Activated CD8-positive, alpha-beta T cell treated with anti-CD3 and anti-CD28 coated beads, Interleukin-2, amount 10 ng/mL, durations not matched to agents 7 days and 5 days (primary cell): ENCODE data around the gene OTOF. TPM values are rescaled to one million over a fixed set of nuclear protein-coding genes. Genes with fewer than 3 reads are reported as not detected.
"Not testable (repeated sequence)": the region's sequence is repeated elsewhere in the genome, so short reads cannot be mapped to it uniquely, and the experiment has no call there.

Experiments used
- ATAC-seq: fragments of 150-1000 bp; cut with Tn5 transposase; one replicate; pipeline ENCODE4 v1.10.0; 2021; ENCODE audit warnings: moderate library complexity
- CTCF ChIA-PET: fragments of 350-600 bp; sonication (Branson Sonifier 250); formaldehyde crosslinking; loops from one replicate; lab custom pipeline; 2021; ENCODE audit warnings: antibody characterized with exemption; lab: Charles Lee
- POLR2A ChIA-PET: fragments of 350-600 bp; sonication (Branson Sonifier 250); formaldehyde crosslinking; loops from one replicate; lab custom pipeline; 2021; ENCODE audit warnings: antibody characterized with exemption; lab: Charles Lee
- DNase-seq: peaks from one replicate; pipeline ENCODE4 v3.0.0-alpha.2; 2020
- H3K27ac Mint-ChIP-seq: one replicate; pipeline ENCODE4 v1.8.0; 2021; ENCODE audit warnings: mild to moderate bottlenecking, mixed read lengths
- H3K27me3 Mint-ChIP-seq: one replicate; pipeline ENCODE4 v1.8.0; 2021; ENCODE audit warnings: low read depth, mixed read lengths
- H3K36me3 Mint-ChIP-seq: one replicate; pipeline ENCODE4 v1.8.0; 2021; ENCODE audit warnings: low read depth, mixed read lengths
- H3K4me1 Mint-ChIP-seq: one replicate; pipeline ENCODE4 v1.8.0; 2021; ENCODE audit warnings: low read depth, mixed read lengths
- H3K4me3 Mint-ChIP-seq: one replicate; pipeline ENCODE4 v1.8.0; 2021; ENCODE audit warnings: mild to moderate bottlenecking, mixed read lengths
- H3K9me3 Mint-ChIP-seq: one replicate; pipeline ENCODE4 v1.8.0; 2022; ENCODE audit warnings: mixed read lengths; ENCODE audit not compliant: insufficient read depth
- total RNA-seq, 2 experiments: library from RNA; stranded (reverse); gene quantifications; one replicate each; pipeline ENCODE4 v1.2.3, GENCODE V29; 2021

OTOF gene
- total RNA-seq, 2 experiments from 2014 or later = 17.2 to 19.9 TPM

DNA sequence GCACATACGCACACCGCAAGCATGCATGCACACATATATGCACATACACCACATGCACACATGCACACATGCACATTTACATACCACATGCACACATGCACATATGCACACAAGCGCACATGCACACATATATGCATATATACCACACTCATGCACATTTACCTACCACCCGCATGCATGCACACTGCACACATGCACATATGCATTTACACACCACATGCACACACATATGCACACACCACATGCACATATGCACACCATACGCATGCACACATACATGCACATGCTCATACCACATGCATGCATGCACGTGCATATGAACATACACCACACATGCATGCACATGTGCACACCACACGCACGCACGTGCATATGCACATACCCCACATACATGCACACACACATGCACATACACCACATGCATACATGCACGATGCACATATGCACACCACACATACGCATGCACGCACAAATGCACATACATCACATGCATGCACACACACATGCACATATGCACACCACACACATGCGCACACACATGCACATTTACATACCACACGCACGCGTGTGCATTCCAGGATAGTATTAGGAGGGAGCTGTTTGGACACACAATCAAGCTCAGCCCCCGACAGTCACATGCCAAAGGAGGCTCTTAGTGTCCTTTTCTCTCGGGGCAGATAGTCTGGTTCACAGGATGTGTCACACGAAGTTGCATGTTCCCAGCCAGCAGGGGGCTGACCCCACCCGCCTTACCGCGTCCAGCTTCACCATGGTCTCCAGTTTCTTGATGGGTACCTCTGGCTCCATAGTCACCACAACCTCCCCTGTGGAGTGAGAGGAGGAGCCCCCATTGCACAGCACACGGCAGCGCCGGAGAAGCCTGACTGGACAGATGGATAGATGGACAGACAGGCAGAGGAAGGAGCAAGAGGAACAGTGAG is 5.9 kb downstream of the OTOF start:
- no peak for DNase-seq
- CTCF ChIA-PET = no interaction called here
- peaks cover 3% of the 10 kb centered on the region for H3K9me3 Mint-ChIP-seq
- no peaks in the 10 kb centered on the region for H3K27me3 Mint-ChIP-seq
- no peak overlapping the region for H3K4me3 Mint-ChIP-seq
- POLR2A ChIA-PET = no interaction called here
- no peak overlapping the region for H3K27ac Mint-ChIP-seq
- H3K4me1 Mint-ChIP-seq = peaks cover 3% of the 10 kb centered on the region
- no peak for ATAC-seq
- peaks cover 29% of the 10 kb centered on the region for H3K36me3 Mint-ChIP-seq

DNA sequence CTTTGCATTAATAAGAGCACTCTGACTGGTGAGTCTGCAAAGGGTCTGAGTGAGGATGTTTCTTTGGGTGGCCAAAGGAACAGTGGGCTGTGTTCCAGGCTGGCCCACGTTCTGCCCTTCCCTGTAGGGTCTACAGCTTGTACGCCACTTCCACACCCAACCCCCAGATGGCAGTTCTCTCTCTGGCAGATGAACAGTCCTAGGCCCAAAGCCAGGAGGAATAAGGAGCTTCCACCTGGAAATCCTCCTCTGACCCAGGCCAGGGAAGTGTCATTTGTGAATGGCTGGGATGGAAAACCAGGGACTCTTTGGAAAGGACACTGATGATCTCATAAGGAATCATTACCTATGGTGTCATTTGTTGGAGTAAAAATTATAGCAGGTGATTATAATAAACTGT is 6.6 kb downstream of the OTOF start:
- Mint-ChIP-seq H3K27me3 (no peaks in the 10 kb centered on the region), H3K36me3 (peaks cover 29% of the 10 kb centered on the region), H3K27ac (no peak overlapping the region), H3K4me3 (no peak overlapping the region), H3K4me1 (no peaks in the 10 kb centered on the region), H3K9me3 (peaks cover 3% of the 10 kb centered on the region)
- DNase-seq (no peak), ATAC-seq (no peak)
- ChIA-PET CTCF (no interaction called here), POLR2A (no interaction called here)

GRCh38 chr2:26470601-26471260 is 7.2 kb downstream of the OTOF start:
- ChIA-PET POLR2A (no interaction called here), CTCF (no interaction called here)
- H3K36me3 Mint-ChIP-seq = peaks cover 29% of the 10 kb centered on the region
- H3K4me3 Mint-ChIP-seq = no peak overlapping the region
- H3K27me3 Mint-ChIP-seq = no peaks in the 10 kb centered on the region
- no peak overlapping the region for H3K27ac Mint-ChIP-seq
- peaks cover 3% of the 10 kb centered on the region for H3K9me3 Mint-ChIP-seq
- no peak for DNase-seq
- no peaks in the 10 kb centered on the region for H3K4me1 Mint-ChIP-seq
- no peak for ATAC-seq

DNA sequence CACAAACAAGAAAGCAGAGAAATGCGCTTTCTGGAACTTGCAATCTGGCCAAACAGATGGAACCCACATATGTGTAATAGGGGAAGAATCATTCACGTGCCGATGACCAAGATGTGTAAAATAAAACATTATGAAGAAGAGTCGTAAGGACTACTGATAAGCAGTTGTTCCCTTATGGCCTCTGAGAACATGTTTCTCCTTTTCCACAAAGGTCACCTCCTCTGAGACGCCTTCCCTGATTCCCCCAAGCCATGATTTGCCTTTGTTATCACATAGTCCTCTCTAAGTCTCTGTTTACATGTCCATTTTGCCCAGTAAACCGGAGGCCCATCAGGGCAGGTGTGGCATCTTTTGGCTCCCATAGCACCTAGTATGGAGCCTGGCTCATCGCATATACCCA is 8.0 kb downstream of the OTOF start:
- H3K4me3 Mint-ChIP-seq = no peak overlapping the region
- ATAC-seq (no peak), DNase-seq (no peak)
- no peaks in the 10 kb centered on the region for H3K4me1 Mint-ChIP-seq
- CTCF ChIA-PET = interaction anchor here (1.1 to 1.4 kb wide), 6 partner anchors 8 to 125 kb away, joined by 3 to 7 read pairs (median 5); partner anchors contain the start of gene OTOF
- H3K36me3 Mint-ChIP-seq = peaks cover 29% of the 10 kb centered on the region
- no peaks in the 10 kb centered on the region for H3K27me3 Mint-ChIP-seq
- peaks cover 3% of the 10 kb centered on the region for H3K9me3 Mint-ChIP-seq
- H3K27ac Mint-ChIP-seq = no peak overlapping the region
- POLR2A ChIA-PET = no interaction called here

- Mint-ChIP-seq H3K4me3 (no peak overlapping the region), H3K36me3 (peaks cover 29% of the 10 kb centered on the region), H3K27ac (peak overlapping the region; percentile 5), H3K27me3 (no peaks in the 10 kb centered on the region), H3K9me3 (peaks cover 3% of the 10 kb centered on the region), H3K4me1 (no peaks in the 10 kb centered on the region)
- ChIA-PET CTCF (interaction anchor here (0.8 to 2.4 kb wide), 12 partner anchors 9 to 234 kb away, joined by 3 to 7 read pairs (median 4); partner anchors contain the start of genes ADGRF3, HADHA, HADHB and OTOF), POLR2A (interaction anchor here (0.6 kb wide), 1 partner anchor 20 kb away, joined by 3 read pairs; no protein-coding TSS in a partner anchor)
- ATAC-seq (peak; percentile 43), DNase-seq (peak; percentile 82)
Measured at GRCh38 chr2:26469092-26469710, 8.7 kb downstream of the OTOF start.

DNA sequence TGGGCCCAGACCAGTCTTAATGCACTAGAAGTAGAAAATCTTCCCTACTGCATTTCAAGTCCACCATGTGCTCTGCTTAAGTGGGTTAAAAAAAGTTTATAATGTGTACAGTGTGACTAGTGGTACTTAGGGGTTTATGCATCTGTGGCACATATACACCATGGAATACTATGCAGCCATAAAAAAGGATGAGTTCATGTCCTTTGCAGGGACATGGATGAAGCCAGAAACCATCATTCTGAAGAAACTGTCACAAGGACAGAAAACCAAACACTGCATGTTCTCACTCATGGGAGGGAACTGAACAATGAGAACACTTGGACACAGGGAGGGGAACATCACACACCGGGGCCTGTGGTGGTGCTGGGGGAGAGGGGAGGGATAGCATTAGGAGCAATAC is 9.4 kb downstream of the OTOF start:
- H3K4me1 Mint-ChIP-seq, DNase-seq, POLR2A ChIA-PET, ATAC-seq, H3K27me3 Mint-ChIP-seq, H3K27ac Mint-ChIP-seq, H3K9me3 Mint-ChIP-seq, H3K4me3 Mint-ChIP-seq: not testable (repeated sequence)
- peaks cover 29% of the 10 kb centered on the region for H3K36me3 Mint-ChIP-seq
- CTCF ChIA-PET = interaction anchor here (1.0 to 2.4 kb wide), 7 partner anchors 10 to 233 kb away, joined by 3 to 6 read pairs (median 5); partner anchors contain the start of genes ADGRF3 and OTOF

GRCh38 chr2:26466662-26467310 is 11.1 kb downstream of the OTOF start:
- POLR2A ChIA-PET = no interaction called here
- H3K4me3 Mint-ChIP-seq = no peak overlapping the region
- CTCF ChIA-PET = interaction anchor here (0.8 to 0.9 kb wide), 3 partner anchors 11 to 282 kb away, joined by 3 to 4 read pairs (median 3); partner anchors contain the start of gene OTOF
- H3K4me1 Mint-ChIP-seq = no peaks in the 10 kb centered on the region
- peaks cover 3% of the 10 kb centered on the region for H3K9me3 Mint-ChIP-seq
- no peak overlapping the region for H3K27ac Mint-ChIP-seq
- no peaks in the 10 kb centered on the region for H3K27me3 Mint-ChIP-seq
- no peak for DNase-seq
- peaks cover 22% of the 10 kb centered on the region for H3K36me3 Mint-ChIP-seq
- ATAC-seq = no peak

GRCh38 chr2:26465981-26466471 is 11.9 kb downstream of the OTOF start:
- ChIA-PET POLR2A (interaction anchor here (0.6 kb wide), 1 partner anchor 993 kb away, joined by 3 read pairs; no protein-coding TSS in a partner anchor), CTCF (no interaction called here)
- peaks cover 3% of the 10 kb centered on the region for H3K9me3 Mint-ChIP-seq
- peaks cover 19% of the 10 kb centered on the region for H3K36me3 Mint-ChIP-seq
- ATAC-seq (no peak), DNase-seq (no peak)
- no peaks in the 10 kb centered on the region for H3K27me3 Mint-ChIP-seq
- H3K4me1 Mint-ChIP-seq = no peaks in the 10 kb centered on the region
- H3K4me3 Mint-ChIP-seq = no peak overlapping the region
- H3K27ac Mint-ChIP-seq = no peak overlapping the region

- no peak for DNase-seq
- Mint-ChIP-seq H3K27ac (no peak overlapping the region), H3K36me3 (peaks cover 17% of the 10 kb centered on the region), H3K4me3 (no peak overlapping the region), H3K9me3 (peaks cover 3% of the 10 kb centered on the region), H3K27me3 (no peaks in the 10 kb centered on the region), H3K4me1 (no peaks in the 10 kb centered on the region)
- ATAC-seq = no peak
- CTCF ChIA-PET = no interaction called here
- POLR2A ChIA-PET = interaction anchor here (0.6 kb wide), 1 partner anchor 992 kb away, joined by 3 read pairs; no protein-coding TSS in a partner anchor
Measured at GRCh38 chr2:26465266-26465925, 12.5 kb downstream of the OTOF start.

DNA sequence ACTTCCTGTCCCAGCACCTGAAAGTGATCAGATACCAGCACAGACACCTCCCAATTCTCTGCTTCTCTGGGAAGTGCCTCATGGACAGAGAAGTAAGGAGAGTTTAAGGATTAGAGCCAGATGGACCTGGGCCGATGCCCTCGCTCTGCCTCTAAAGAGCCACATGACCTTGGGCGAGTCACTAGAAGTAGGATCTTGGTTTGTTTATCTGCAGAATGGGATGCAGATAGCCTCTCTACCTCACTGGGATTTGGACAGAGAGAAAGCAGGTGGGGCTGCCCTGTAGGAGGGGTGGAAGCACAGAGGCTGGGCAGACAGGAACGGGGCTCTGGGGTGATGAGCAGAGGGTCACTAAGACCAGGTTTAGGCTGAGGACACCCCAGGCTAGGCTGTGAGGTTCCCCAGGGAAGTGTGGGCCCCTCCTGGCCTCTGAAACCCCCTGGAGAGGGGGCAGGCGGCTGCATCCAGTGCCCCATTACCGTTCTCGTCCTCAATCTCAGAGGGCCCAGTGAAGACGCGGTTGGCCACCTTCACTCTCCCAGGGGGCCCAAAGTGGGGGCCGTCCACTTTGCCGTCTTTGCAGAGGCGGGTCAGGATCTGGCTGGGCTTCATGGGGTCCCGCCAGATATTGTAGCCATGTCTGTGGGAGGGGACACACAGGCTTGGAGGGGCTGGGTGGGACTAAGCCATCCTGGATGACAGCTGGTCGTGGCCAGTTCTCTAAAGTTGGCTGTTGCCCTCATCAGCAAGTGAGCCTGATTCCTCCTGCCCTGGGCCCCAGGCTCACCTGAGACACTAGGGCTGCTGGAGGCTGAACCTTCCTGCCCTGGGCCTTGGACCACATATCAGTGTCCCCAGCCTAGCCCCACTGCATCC is 13.3 kb downstream of the OTOF start:
- H3K9me3 Mint-ChIP-seq = peaks cover 3% of the 10 kb centered on the region
- CTCF ChIA-PET = no interaction called here
- H3K4me1 Mint-ChIP-seq = no peaks in the 10 kb centered on the region

More for the DNA sequence above, 13.3 kb downstream of the OTOF start:
- H3K4me3 Mint-ChIP-seq = no peak overlapping the region
- POLR2A ChIA-PET = no interaction called here
- no peak overlapping the region for H3K27ac Mint-ChIP-seq
- no peak for ATAC-seq
- no peak for DNase-seq
- no peaks in the 10 kb centered on the region for H3K27me3 Mint-ChIP-seq
- H3K36me3 Mint-ChIP-seq = peaks cover 12% of the 10 kb centered on the region
